Activated CD4-positive, alpha-beta T cell treated with anti-CD3 and anti-CD28 coated beads, Interleukin-2, amount 50 U/mL, for 16 hours (primary cell): Measurements from ENCODE around the gene HS1BP3.

ENCODE experiments used
- DNase-seq: peaks from one replicate; pipeline ENCODE4 v3.0.0-alpha.2; 2020

HS1BP3 gene

GRCh38 chr2:20615068-20615465 lies 35.8 kb downstream of the HS1BP3 start:
- no peak for DNase-seq

- DNase-seq: no peak
These were observed 36.5 kb downstream of the HS1BP3 start for GRCh38 chr2:20614201-20615067.

- DNase-seq: no peak
These were observed 37.7 kb downstream of the HS1BP3 start for GRCh38 chr2:20612925-20613916.

- no peak for DNase-seq
These were observed 39.0 kb downstream of the HS1BP3 start for GRCh38 chr2:20611844-20612356.

- no peak for DNase-seq
These were observed 39.6 kb downstream of the HS1BP3 start for GRCh38 chr2:20611077-20611843.

- DNase-seq: no peak
These were observed 40.9 kb downstream of the HS1BP3 start for GRCh38 chr2:20609995-20610357.

- no peak for DNase-seq
These were observed 41.4 kb downstream of the HS1BP3 start for GRCh38 chr2:20609349-20609994.

GRCh38 chr2:20608666-20609348 lies 42.1 kb downstream of the HS1BP3 start:
- DNase-seq: no peak

GRCh38 chr2:20607446-20607845 lies 43.5 kb downstream of the HS1BP3 start:
- no peak for DNase-seq

GRCh38 chr2:20606198-20606597 lies 44.7 kb downstream of the HS1BP3 start:
- no peak for DNase-seq

GRCh38 chr2:20604951-20605381 lies 45.9 kb downstream of the HS1BP3 start:
- DNase-seq: no peak

- DNase-seq: no peak
These were observed 46.4 kb downstream of the HS1BP3 start for GRCh38 chr2:20604401-20604911.

GRCh38 chr2:20603791-20604190 lies 47.1 kb downstream of the HS1BP3 start:
- DNase-seq: no peak

- DNase-seq: no peak
These were observed 48.1 kb downstream of the HS1BP3 start for GRCh38 chr2:20602803-20603202.

GRCh38 chr2:20600756-20601325 lies 50.1 kb downstream of the HS1BP3 start:
- DNase-seq: no peak

GRCh38 chr2:20599861-20600461 lies 50.9 kb downstream of the HS1BP3 start:
- no peak for DNase-seq

- DNase-seq: no peak
These were observed 51.8 kb downstream of the HS1BP3 start for GRCh38 chr2:20599001-20599600.

GRCh38 chr2:20597860-20598183 lies 53.1 kb downstream of the HS1BP3 start:
- no peak for DNase-seq

- no peak for DNase-seq
These were observed 53.7 kb downstream of the HS1BP3 start for GRCh38 chr2:20596973-20597859.
